OCI-LY3 (cell line): ENCODE measurements around the gene SP140.

Experiments used
- EZH2phosphoT487 ChIP-seq: fragments of 200-600 bp; shearing (Covaris generic); IDR thresholded peaks from 2 replicates; pipeline ENCODE4 v1.6.1; 2018; ENCODE audit warnings: antibody characterized with exemption, mixed run types, low read depth
- TF ChIP-seq, protein P1 (sequence below): fragments of 200-600, 300-600 bp; sonication (generic); IDR thresholded peaks from 2 replicates; pipeline ENCODE4 v1.5.1; 2014; ENCODE audit warnings: antibody characterized with exemption, low read length, low read depth

- TF ChIP-seq, protein P1, sequence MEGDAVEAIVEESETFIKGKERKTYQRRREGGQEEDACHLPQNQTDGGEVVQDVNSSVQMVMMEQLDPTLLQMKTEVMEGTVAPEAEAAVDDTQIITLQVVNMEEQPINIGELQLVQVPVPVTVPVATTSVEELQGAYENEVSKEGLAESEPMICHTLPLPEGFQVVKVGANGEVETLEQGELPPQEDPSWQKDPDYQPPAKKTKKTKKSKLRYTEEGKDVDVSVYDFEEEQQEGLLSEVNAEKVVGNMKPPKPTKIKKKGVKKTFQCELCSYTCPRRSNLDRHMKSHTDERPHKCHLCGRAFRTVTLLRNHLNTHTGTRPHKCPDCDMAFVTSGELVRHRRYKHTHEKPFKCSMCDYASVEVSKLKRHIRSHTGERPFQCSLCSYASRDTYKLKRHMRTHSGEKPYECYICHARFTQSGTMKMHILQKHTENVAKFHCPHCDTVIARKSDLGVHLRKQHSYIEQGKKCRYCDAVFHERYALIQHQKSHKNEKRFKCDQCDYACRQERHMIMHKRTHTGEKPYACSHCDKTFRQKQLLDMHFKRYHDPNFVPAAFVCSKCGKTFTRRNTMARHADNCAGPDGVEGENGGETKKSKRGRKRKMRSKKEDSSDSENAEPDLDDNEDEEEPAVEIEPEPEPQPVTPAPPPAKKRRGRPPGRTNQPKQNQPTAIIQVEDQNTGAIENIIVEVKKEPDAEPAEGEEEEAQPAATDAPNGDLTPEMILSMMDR: peak; percentile 52; the same call in 1 of the 2 replicates
- TF ChIP-seq EZH2phosphoT487: no peak
Measured at GRCh38 chr2:230323385-230324106, 98.0 kb downstream of the SP140 start.
